ENCODE results near the gene MS4A6A. TPM values are rescaled to one million over a fixed set of nuclear protein-coding genes. Genes with fewer than 3 reads are reported as not detected.

The MS4A6A gene
- total RNA-seq, 3 donors from 2014 or later, result 35.1 to 341 (median 68.9) TPM

DNA sequence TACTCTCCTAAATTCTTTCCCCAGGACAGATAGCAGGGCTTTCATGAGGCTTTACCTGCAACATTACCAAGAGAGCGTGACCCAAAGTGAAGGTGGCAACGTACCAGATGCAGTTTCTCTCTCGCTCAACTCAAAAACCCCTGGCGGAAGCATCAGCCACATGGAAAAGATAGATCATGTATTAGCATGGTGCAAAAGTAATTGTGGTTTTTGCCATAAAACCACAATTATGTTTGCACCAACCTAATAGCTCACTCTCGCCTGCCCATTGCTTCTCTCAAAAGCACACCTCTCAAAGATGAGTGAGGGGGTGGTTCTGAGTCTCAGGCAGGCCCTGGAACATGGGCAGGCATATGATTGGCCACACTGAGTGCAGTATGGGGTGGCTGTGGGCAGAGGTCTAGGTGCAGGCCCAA is 7.0 kb downstream of the MS4A6A start:
- intact Hi-C loops (cut with DNase I; ENCODE audit: low total_unique reads), result no loop called here
- TF ChIP-seq POLR2A (IDR thresholded peaks at IDR 0.05) (no peak), POLR2AphosphoS5 (IDR thresholded peaks at IDR 0.05) (no peak), CTCF (IDR thresholded peaks at IDR 0.05) (no peak)
- H3K4me3 ChIP-seq, result no peak overlapping the region
- H3K27me3 ChIP-seq, result no peaks in the 10 kb centered on the region
- no peaks in the 10 kb centered on the region for H3K36me3 ChIP-seq
- H3K9me3 ChIP-seq, result no peaks in the 10 kb centered on the region
- H3K4me1 ChIP-seq, result no peaks in the 10 kb centered on the region
- no peak overlapping the region for H3K27ac ChIP-seq
- no peak for DNase-seq (ENCODE audit: low spot score in 2 of 2)

DNA sequence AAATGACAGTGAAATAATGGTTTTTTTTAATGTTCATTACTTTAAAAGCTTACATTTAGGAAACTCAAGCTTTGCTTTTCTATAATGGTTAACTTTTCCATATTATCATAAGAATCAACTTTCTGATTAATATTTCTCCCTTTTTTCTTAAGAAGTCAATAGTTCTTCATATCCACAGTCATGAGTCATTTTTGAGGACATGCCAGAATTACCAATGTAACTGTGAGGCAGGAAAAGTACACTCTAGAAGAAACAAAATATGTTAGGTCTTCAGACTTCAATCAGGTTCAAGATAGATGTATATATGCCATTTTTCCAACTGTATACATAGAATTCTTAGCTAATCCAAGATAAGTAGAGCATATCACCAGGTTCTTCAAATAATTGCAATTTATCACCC is 10.9 kb downstream of the MS4A6A start:
- Histone ChIP-seq H3K9me3 (peaks cover 0 to 22% of the 10 kb centered on the region in 2 donors), H3K4me1 (no peaks in the 10 kb centered on the region), H3K27me3 (no peaks in the 10 kb centered on the region), H3K36me3 (no peaks in the 10 kb centered on the region), H3K4me3 (no peak overlapping the region), H3K27ac (no peak overlapping the region)
- TF ChIP-seq POLR2A (IDR thresholded peaks at IDR 0.05), result no peak
- DNase-seq (ENCODE audit: low spot score in 2 of 2), result no peak
- intact Hi-C loops (cut with DNase I; ENCODE audit: low total_unique reads), result no loop called here

DNA sequence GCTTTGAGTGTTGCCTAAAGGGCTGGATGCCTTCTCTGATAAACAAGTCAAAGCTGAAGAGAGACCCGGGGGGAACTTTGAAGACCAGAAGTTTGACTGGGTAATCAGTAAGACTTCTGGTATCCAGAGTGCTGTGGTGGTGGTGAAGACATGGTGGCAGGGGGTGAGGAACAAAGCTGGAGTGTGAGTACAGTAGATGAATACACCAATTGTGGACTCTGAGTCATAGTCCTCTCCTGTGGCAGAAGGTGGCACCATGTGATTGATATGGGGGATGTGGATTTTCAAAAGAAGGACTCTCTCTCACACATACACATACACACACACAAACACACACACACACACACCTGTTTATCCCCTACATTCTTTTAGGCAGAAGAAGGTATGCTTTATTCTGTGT is 12.3 kb downstream of the MS4A6A start:
- intact Hi-C loops (cut with DNase I; ENCODE audit: low total_unique reads), result no loop called here
- H3K9me3 ChIP-seq, result peaks cover 0 to 22% of the 10 kb centered on the region in 2 donors
- no peak for TF ChIP-seq POLR2AphosphoS5 (IDR thresholded peaks at IDR 0.05)
- TF ChIP-seq CTCF (IDR thresholded peaks at IDR 0.05), result no peak
- TF ChIP-seq POLR2A (IDR thresholded peaks at IDR 0.05), result no peak

GRCh38 chr11:60169264-60169915 is 13.5 kb downstream of the MS4A6A start:
- no peaks in the 10 kb centered on the region for H3K27me3 ChIP-seq
- no peak for DNase-seq (ENCODE audit: low spot score in 2 of 2)
- H3K4me3 ChIP-seq, result no peak overlapping the region
- H3K4me1 ChIP-seq, result no peaks in the 10 kb centered on the region
- H3K36me3 ChIP-seq, result no peaks in the 10 kb centered on the region
- no peak overlapping the region for H3K27ac ChIP-seq
- TF ChIP-seq POLR2A (IDR thresholded peaks at IDR 0.05), result no peak
- no peak for TF ChIP-seq CTCF (IDR thresholded peaks at IDR 0.05)
- TF ChIP-seq POLR2AphosphoS5 (IDR thresholded peaks at IDR 0.05), result no peak
- H3K9me3 ChIP-seq, result peaks cover 0 to 22% of the 10 kb centered on the region in 2 donors
- intact Hi-C loops (cut with DNase I; ENCODE audit: low total_unique reads), result no loop called here

More for the DNA sequence above, 12.3 kb downstream of the MS4A6A start:
- Histone ChIP-seq H3K4me3 (no peak overlapping the region), H3K4me1 (no peaks in the 10 kb centered on the region), H3K36me3 (no peaks in the 10 kb centered on the region), H3K27ac (no peak overlapping the region), H3K27me3 (no peaks in the 10 kb centered on the region)
- no peak for DNase-seq (ENCODE audit: low spot score in 2 of 2)

- TF ChIP-seq POLR2A (IDR thresholded peaks at IDR 0.05), result no peak
- TF ChIP-seq CTCF (IDR thresholded peaks at IDR 0.05), result no peak
- TF ChIP-seq POLR2AphosphoS5 (IDR thresholded peaks at IDR 0.05), result no peak
- intact Hi-C loops (cut with DNase I; ENCODE audit: low total_unique reads), result no loop called here
- no peak overlapping the region for H3K4me3 ChIP-seq
- no peak overlapping the region for H3K27ac ChIP-seq
- no peaks in the 10 kb centered on the region for H3K36me3 ChIP-seq
- no peak for DNase-seq (ENCODE audit: low spot score in 2 of 2)
- H3K4me1 ChIP-seq, result no peaks in the 10 kb centered on the region
- H3K27me3 ChIP-seq, result no peaks in the 10 kb centered on the region
- H3K9me3 ChIP-seq, result peaks cover 0 to 22% of the 10 kb centered on the region in 2 donors
These were observed 14.6 kb downstream of the MS4A6A start for GRCh38 chr11:60168306-60168705.
